Measurements from ENCODE around the gene TWIST2. TPM values are rescaled to one million over a fixed set of nuclear protein-coding genes. Genes with fewer than 3 reads are reported as not detected.

TWIST2 gene
- total RNA-seq, 1 experiment from 2014 or later = 33.3 TPM

- in situ Hi-C loops (cut with HindIII; ENCODE audit: low sequenced_read_pairs) = no loop called here
- no peak for DNase-seq (ENCODE audit: low spot score)
Measured at GRCh38 chr2:238883421-238883901, 35.6 kb downstream of the TWIST2 start.

GRCh38 chr2:238884122-238884811 lies 36.4 kb downstream of the TWIST2 start:
- no peak for DNase-seq (ENCODE audit: low spot score)
- in situ Hi-C loops (cut with HindIII; ENCODE audit: low sequenced_read_pairs) = no loop called here

GRCh38 chr2:238884812-238885408 lies 37.0 kb downstream of the TWIST2 start:
- no peak for DNase-seq (ENCODE audit: low spot score)

GRCh38 chr2:238886453-238887094 lies 38.7 kb downstream of the TWIST2 start:
- in situ Hi-C loops (cut with HindIII; ENCODE audit: low sequenced_read_pairs) = no loop called here
- DNase-seq (ENCODE audit: low spot score) = no peak

More at GRCh38 chr2:238884812-238885408, 37.0 kb downstream of the TWIST2 start:
- in situ Hi-C loops (cut with HindIII; ENCODE audit: low sequenced_read_pairs) = no loop called here

- in situ Hi-C loops (cut with HindIII; ENCODE audit: low sequenced_read_pairs) = no loop called here
- no peak for DNase-seq (ENCODE audit: low spot score)
Measured at GRCh38 chr2:238887616-238888015, 39.7 kb downstream of the TWIST2 start.

- no peak for DNase-seq (ENCODE audit: low spot score)
- in situ Hi-C loops (cut with HindIII; ENCODE audit: low sequenced_read_pairs) = no loop called here
Measured at GRCh38 chr2:238888781-238889180, 40.9 kb downstream of the TWIST2 start.

GRCh38 chr2:238890131-238890530 lies 42.2 kb downstream of the TWIST2 start:
- no peak for DNase-seq (ENCODE audit: low spot score)
- in situ Hi-C loops (cut with HindIII; ENCODE audit: low sequenced_read_pairs) = no loop called here

- no peak for DNase-seq (ENCODE audit: low spot score)
- in situ Hi-C loops (cut with HindIII; ENCODE audit: low sequenced_read_pairs) = no loop called here
Measured at GRCh38 chr2:238890618-238891456, 43.0 kb downstream of the TWIST2 start.

GRCh38 chr2:238891457-238892203 lies 43.7 kb downstream of the TWIST2 start:
- in situ Hi-C loops (cut with HindIII; ENCODE audit: low sequenced_read_pairs) = no loop called here
- no peak for DNase-seq (ENCODE audit: low spot score)

- in situ Hi-C loops (cut with HindIII; ENCODE audit: low sequenced_read_pairs) = no loop called here
Measured at GRCh38 chr2:238892204-238892500, 44.3 kb downstream of the TWIST2 start.

GRCh38 chr2:238892796-238893195 lies 44.9 kb downstream of the TWIST2 start:
- no peak for DNase-seq (ENCODE audit: low spot score)
- in situ Hi-C loops (cut with HindIII; ENCODE audit: low sequenced_read_pairs) = no loop called here

More at GRCh38 chr2:238892204-238892500, 44.3 kb downstream of the TWIST2 start:
- no peak for DNase-seq (ENCODE audit: low spot score)

- DNase-seq (ENCODE audit: low spot score) = no peak
- in situ Hi-C loops (cut with HindIII; ENCODE audit: low sequenced_read_pairs) = no loop called here
Measured at GRCh38 chr2:238893349-238894000, 45.6 kb downstream of the TWIST2 start.

- in situ Hi-C loops (cut with HindIII; ENCODE audit: low sequenced_read_pairs) = no loop called here
- no peak for DNase-seq (ENCODE audit: low spot score)
Measured at GRCh38 chr2:238894226-238894949, 46.5 kb downstream of the TWIST2 start.

- no peak for DNase-seq (ENCODE audit: low spot score)
- in situ Hi-C loops (cut with HindIII; ENCODE audit: low sequenced_read_pairs) = no loop called here
Measured at GRCh38 chr2:238894950-238895298, 47.0 kb downstream of the TWIST2 start.

GRCh38 chr2:238895361-238895882 lies 47.5 kb downstream of the TWIST2 start:
- no peak for DNase-seq (ENCODE audit: low spot score)
- in situ Hi-C loops (cut with HindIII; ENCODE audit: low sequenced_read_pairs) = no loop called here

- DNase-seq (ENCODE audit: low spot score) = peak; percentile 39
- in situ Hi-C loops (cut with HindIII; ENCODE audit: low sequenced_read_pairs) = no loop called here
Measured at GRCh38 chr2:238895891-238896600, 48.2 kb downstream of the TWIST2 start.

- no peak for DNase-seq (ENCODE audit: low spot score)
- in situ Hi-C loops (cut with HindIII; ENCODE audit: low sequenced_read_pairs) = no loop called here
Measured at GRCh38 chr2:238896641-238897040, 48.8 kb downstream of the TWIST2 start.
